Chondrocyte (in vitro differentiated cells): ENCODE results near the gene SPAG8. TPM values are rescaled to one million over a fixed set of nuclear protein-coding genes. Genes with fewer than 3 reads are reported as not detected.
A peak's percentile ranks its signal among the peaks of the same experiment; 100 is the strongest.

Experiments
- DNase-seq: peaks from one replicate; pipeline ENCODE4 v3.0.0; 2021; ENCODE audit warnings: mixed read lengths, low spot score
- H3K27ac Mint-ChIP-seq: one replicate; pipeline ENCODE4 v1.8.0; 2021; ENCODE audit warnings: mild to moderate bottlenecking, moderate library complexity, mixed read lengths; ENCODE audit not compliant: unreplicated experiment
- H3K27me3 Mint-ChIP-seq: 2 replicates; pipeline ENCODE4 v1.8.0; 2021; ENCODE audit warnings: low read depth, mixed read lengths
- H3K36me3 Mint-ChIP-seq: 2 replicates; pipeline ENCODE4 v1.8.0; 2021; ENCODE audit warnings: low read depth, mixed read lengths
- H3K4me1 Mint-ChIP-seq: 2 replicates; pipeline ENCODE4 v1.8.0; 2021; ENCODE audit warnings: low read depth, mild to moderate bottlenecking, mixed read lengths
- H3K4me3 Mint-ChIP-seq: one replicate; pipeline ENCODE4 v1.8.0; 2021; ENCODE audit warnings: mild to moderate bottlenecking, moderate library complexity, mixed read lengths; ENCODE audit not compliant: unreplicated experiment
- H3K9me3 Mint-ChIP-seq: 2 replicates; pipeline ENCODE4 v1.8.0; 2021; ENCODE audit warnings: low read depth, mixed read lengths
- CTCF ChIP-seq: fragments of 200-600 bp; sonication (generic); IDR thresholded peaks from 2 replicates; pipeline ENCODE4 v1.5.0; 2021; ENCODE audit warnings: antibody characterized with exemption, mild to moderate bottlenecking, moderate library complexity
- total RNA-seq: library from RNA; stranded (reverse); gene quantifications from 3 replicates; pipeline ENCODE4 v1.2.1, GENCODE V29; 2021

The SPAG8 gene
- total RNA-seq, 1 donor from 2014 or later: 0.30 TPM

- H3K27ac Mint-ChIP-seq: no peak overlapping the region
Measured at GRCh38 chr9:35763803-35764202, 48.3 kb downstream of the SPAG8 start.

GRCh38 chr9:35763181-35763580 lies 48.9 kb downstream of the SPAG8 start:
- no peak for DNase-seq
- TF ChIP-seq CTCF: no peak
- H3K27me3 Mint-ChIP-seq: no peaks in the 10 kb centered on the region
- H3K4me1 Mint-ChIP-seq: peaks cover 27% of the 10 kb centered on the region
- H3K27ac Mint-ChIP-seq: no peak overlapping the region
- H3K9me3 Mint-ChIP-seq: no peaks in the 10 kb centered on the region
- no peaks in the 10 kb centered on the region for H3K36me3 Mint-ChIP-seq
- H3K4me3 Mint-ChIP-seq: no peak overlapping the region

More at GRCh38 chr9:35763803-35764202, 48.3 kb downstream of the SPAG8 start:
- Mint-ChIP-seq H3K4me3 (no peak overlapping the region), H3K27me3 (no peaks in the 10 kb centered on the region), H3K36me3 (no peaks in the 10 kb centered on the region), H3K9me3 (no peaks in the 10 kb centered on the region), H3K4me1 (peaks cover 21% of the 10 kb centered on the region)
- TF ChIP-seq CTCF: no peak
- DNase-seq: no peak

GRCh38 chr9:35760651-35761050 lies 51.4 kb downstream of the SPAG8 start:
- H3K9me3 Mint-ChIP-seq: no peaks in the 10 kb centered on the region
- no peak overlapping the region for H3K4me3 Mint-ChIP-seq
- no peaks in the 10 kb centered on the region for H3K27me3 Mint-ChIP-seq
- no peaks in the 10 kb centered on the region for H3K36me3 Mint-ChIP-seq
- TF ChIP-seq CTCF: no peak
- peak overlapping the region; percentile 84 for H3K27ac Mint-ChIP-seq
- DNase-seq: no peak
- H3K4me1 Mint-ChIP-seq: peaks cover 49% of the 10 kb centered on the region

GRCh38 chr9:35759795-35760194 lies 52.3 kb downstream of the SPAG8 start:
- Mint-ChIP-seq H3K4me1 (peaks cover 49% of the 10 kb centered on the region), H3K4me3 (no peak overlapping the region), H3K27me3 (no peaks in the 10 kb centered on the region), H3K9me3 (no peaks in the 10 kb centered on the region), H3K27ac (peak overlapping the region; percentile 24), H3K36me3 (no peaks in the 10 kb centered on the region)
- TF ChIP-seq CTCF: no peak
- DNase-seq: no peak

Other genes starting within 250 kb of the SPAG8 start
- gene TESK1, start 207.0 kb downstream of the SPAG8 start, total RNA-seq: 50.7 to 54.7 TPM (median 54.3 TPM) in 3 replicates
- gene CD72, start 193.8 kb downstream of the SPAG8 start, total RNA-seq: 0.51 to 1.1 TPM (median 1.1 TPM) in 3 replicates
- gene SIT1, start 161.3 kb downstream of the SPAG8 start, total RNA-seq: not detected in 3 replicates
- 11,782 to 13,339 TPM (median 12,386 TPM) in 3 replicates for gene RMRP, start 154.2 kb downstream of the SPAG8 start, total RNA-seq
- gene CCDC107, start 154.0 kb downstream of the SPAG8 start, total RNA-seq: 31.1 to 55.2 TPM (median 52.2 TPM) in 3 replicates
- 0.79 to 2.3 TPM (median 0.85 TPM) in 3 replicates for gene ARHGEF39, start 147.1 kb downstream of the SPAG8 start, total RNA-seq
- gene CA9, start 138.3 kb downstream of the SPAG8 start, total RNA-seq: 2.9 to 3.6 TPM in 2 of 3 replicates, not detected in the other
- gene TPM2, start 122.3 kb downstream of the SPAG8 start, total RNA-seq: 498 to 2,023 TPM (median 2,016 TPM) in 3 replicates
- gene TLN1, start 80.1 kb downstream of the SPAG8 start, total RNA-seq: 490 to 684 TPM (median 655 TPM) in 3 replicates
- gene CREB3, start 79.6 kb downstream of the SPAG8 start, total RNA-seq: 55.5 to 63.4 TPM (median 56.7 TPM) in 3 replicates
- gene GBA2, start 63.0 kb downstream of the SPAG8 start, total RNA-seq: 50.9 to 52.1 TPM (median 51.6 TPM) in 3 replicates
- gene RGP1, start 63.0 kb downstream of the SPAG8 start, total RNA-seq: 27.7 to 28.6 TPM (median 27.9 TPM) in 3 replicates
- not detected in 3 replicates for gene MSMP, start 58.0 kb downstream of the SPAG8 start, total RNA-seq
- gene NPR2, start 20.7 kb downstream of the SPAG8 start, total RNA-seq: 38.3 to 46.2 TPM (median 40.2 TPM) in 3 replicates
- 30.3 to 32.8 TPM (median 32.0 TPM) in 3 replicates for gene HINT2, start 2.8 kb upstream of the SPAG8 start, total RNA-seq
- not detected in 3 replicates for gene FAM221B, start 16.5 kb upstream of the SPAG8 start, total RNA-seq
- 17.4 to 18.2 TPM (median 18.1 TPM) in 3 replicates for gene TMEM8B, start 17.0 kb upstream of the SPAG8 start, total RNA-seq
- gene OR13J1, start 58.1 kb upstream of the SPAG8 start, total RNA-seq: not detected in 3 replicates
- 7.2 to 16.6 TPM (median 7.8 TPM) in 3 replicates for gene HRCT1, start 93.9 kb upstream of the SPAG8 start, total RNA-seq
- gene SPAAR, start 97.2 kb upstream of the SPAG8 start, total RNA-seq: 0.70 to 1.3 TPM (median 0.77 TPM) in 3 replicates
- not detected in 3 replicates for gene OR2S2, start 145.9 kb upstream of the SPAG8 start, total RNA-seq
- gene RECK, start 224.7 kb upstream of the SPAG8 start, total RNA-seq: 33.5 to 66.6 TPM (median 33.5 TPM) in 3 replicates